Measurements from ENCODE around the gene AKR1C4.
"Not testable (repeated sequence)": the region's sequence is repeated elsewhere in the genome, so short reads cannot be mapped to it uniquely, and the experiment has no call there.

The AKR1C4 gene

DNA sequence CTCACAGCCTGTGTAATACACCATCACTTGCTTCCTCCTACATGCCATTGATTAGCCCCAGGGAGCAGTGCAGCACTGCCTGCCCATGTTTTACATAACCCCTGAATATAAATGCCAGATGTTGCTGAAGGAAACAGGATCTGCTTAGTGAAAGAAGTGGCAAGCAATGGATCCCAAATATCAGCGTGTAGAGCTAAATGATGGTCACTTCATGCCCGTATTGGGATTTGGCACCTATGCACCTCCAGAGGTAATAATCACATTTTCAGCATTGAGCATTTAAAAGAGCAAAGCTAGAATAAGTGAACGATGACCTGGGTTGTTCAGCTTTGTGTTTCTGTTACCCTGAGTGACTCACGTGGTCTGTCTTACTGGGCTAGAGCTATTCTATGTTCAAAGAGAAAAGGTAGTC is at the start of gene AKR1C4:
Gene AKR1C4, plus strand, starts transcription at position 136 of the 412 bp plus-strand sequence. Its CDS starts 31 bp downstream, at position 167.
- no peak for DNase-seq

DNA sequence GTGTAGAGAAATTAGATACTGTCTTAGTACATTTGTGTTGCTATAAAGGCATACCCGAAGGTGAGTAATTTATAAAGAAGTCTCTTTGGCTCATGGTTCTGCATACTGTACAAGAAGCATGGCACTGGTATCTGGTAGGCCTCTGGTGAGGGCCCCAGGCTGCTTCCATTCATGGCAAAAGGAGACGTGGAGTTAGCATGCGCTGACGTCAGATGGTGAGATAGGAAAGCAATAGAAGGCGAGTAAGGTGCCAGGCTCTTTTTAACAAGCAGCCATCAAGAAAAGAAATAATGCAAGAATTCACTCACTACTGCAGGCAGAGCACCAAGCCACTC is 49.8 kb upstream of the AKR1C4 start:
- no peak for DNase-seq

- no peak for DNase-seq
Measured at GRCh38 chr10:5147255-5147980, 49.2 kb upstream of the AKR1C4 start.

- DNase-seq = no peak
Measured at GRCh38 chr10:5147981-5148677, 48.5 kb upstream of the AKR1C4 start.

- no peak for DNase-seq
Measured at GRCh38 chr10:5148678-5149032, 48.0 kb upstream of the AKR1C4 start.

DNA sequence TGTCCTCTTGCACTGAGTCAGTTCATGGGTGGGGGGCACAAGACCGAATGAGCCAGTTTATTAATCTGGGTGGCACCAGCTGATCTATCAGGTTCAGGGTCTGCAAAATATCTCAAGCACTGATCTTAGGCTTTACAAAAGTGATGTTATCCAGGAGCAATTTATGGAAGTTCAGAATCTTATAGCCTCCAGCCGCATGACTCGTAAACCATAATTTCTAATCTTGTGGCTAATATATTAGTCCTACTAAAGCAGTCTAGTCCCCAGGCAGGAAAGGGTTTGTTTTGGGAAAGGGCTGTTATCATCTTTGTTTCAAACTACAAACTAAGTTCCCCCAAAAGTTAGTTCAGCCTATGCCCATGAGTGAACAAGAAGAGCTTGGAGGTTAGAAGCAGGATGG is 45.6 kb upstream of the AKR1C4 start:
- DNase-seq = no peak

GRCh38 chr10:5155951-5156350 is 40.7 kb upstream of the AKR1C4 start:
- DNase-seq = no peak

GRCh38 chr10:5157501-5157900 is 39.1 kb upstream of the AKR1C4 start:
- DNase-seq = no peak

- DNase-seq = no peak
Measured at GRCh38 chr10:5159126-5159525, 37.5 kb upstream of the AKR1C4 start.

DNA sequence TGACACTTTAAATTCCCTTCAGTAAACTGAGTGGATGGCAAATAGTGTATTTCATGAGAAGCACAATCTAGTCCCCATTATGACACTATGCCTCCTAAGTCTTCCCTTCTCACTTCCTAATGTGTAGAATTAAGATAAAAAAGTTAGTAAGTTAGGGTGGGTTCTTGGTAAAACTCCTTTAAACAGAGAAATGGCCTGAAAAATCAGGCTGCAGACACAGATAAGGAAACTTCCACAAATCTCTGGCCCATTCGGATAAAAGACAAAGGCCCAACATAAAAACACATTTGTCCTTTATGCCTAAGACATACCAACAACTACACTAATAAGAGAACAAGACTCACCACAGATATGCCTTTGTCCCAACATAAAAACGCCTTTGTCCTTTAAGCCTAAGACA is 33.1 kb upstream of the AKR1C4 start:
- DNase-seq = no peak

DNA sequence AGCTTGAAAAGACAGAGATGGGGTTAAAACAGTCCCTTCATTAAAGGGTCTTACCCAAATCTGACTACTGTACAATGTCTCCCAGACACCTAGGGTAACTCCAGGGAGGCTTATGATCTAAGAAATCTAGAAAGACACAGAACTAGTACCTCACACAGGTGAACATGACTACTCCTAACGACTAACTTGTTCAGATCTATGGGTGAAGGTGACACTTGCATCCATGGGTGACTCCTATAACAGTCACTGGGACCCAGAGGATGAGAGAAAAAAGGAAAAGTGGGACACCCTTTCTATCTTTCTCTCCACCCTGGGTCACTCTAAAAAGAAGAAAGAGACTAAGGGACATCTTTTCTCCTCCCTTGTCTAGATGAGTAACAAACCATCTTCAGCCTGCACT is 30.9 kb upstream of the AKR1C4 start:
- no peak for DNase-seq

- peak; percentile 55 for DNase-seq
Measured at GRCh38 chr10:5168897-5169420, 27.7 kb upstream of the AKR1C4 start.

DNA sequence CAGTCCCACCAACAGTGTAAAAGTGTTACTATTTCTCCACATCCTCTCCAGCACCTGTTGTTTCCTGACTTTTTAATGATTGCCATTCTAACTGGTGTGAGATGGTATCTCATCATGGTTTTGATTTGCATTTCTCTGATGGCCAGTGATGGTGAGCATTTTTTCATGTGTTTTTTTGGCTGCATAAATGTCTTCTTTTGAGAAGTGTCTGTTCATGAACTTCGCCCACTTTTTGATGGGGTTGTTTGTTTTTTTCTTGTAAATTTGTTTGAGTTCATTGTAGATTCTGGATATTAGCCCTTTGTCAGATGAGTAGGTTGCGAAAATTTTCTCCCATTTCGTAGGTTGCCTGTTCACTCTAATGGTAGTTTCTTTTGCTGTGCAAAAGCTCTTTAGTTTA is 21.1 kb upstream of the AKR1C4 start:
- not testable (repeated sequence) for DNase-seq

- not testable (repeated sequence) for DNase-seq
Measured at GRCh38 chr10:5180503-5180902, 16.1 kb upstream of the AKR1C4 start.

DNA sequence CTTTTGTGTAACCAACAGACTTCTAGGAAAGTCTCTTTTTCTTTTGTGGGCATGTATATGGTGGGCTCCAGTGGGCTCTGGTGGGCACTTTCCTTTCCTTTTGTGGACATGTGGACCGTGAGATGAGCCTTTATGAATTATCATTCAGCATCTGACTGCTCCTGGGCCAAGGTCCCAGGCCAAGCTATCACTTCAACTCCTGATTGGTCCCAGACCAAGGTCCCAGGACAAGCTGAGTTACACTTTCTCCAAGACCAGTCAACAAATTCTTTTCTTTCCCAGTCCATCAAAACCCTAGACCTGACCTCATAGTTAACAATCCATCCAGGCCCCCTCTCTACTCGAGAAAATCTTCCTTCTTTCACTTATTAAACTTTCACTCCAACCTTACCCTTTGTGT is 12.7 kb upstream of the AKR1C4 start:
- DNase-seq = no peak

- DNase-seq = no peak
Measured at GRCh38 chr10:5184987-5185775, 11.5 kb upstream of the AKR1C4 start, which contains the start of gene AKR1C8. AKR1C8 (minus strand) TSS chr10:5185150; CDS start chr10:5185104, 46 bp downstream.

GRCh38 chr10:5187867-5188266 is 8.8 kb upstream of the AKR1C4 start:
- DNase-seq = no peak

DNA sequence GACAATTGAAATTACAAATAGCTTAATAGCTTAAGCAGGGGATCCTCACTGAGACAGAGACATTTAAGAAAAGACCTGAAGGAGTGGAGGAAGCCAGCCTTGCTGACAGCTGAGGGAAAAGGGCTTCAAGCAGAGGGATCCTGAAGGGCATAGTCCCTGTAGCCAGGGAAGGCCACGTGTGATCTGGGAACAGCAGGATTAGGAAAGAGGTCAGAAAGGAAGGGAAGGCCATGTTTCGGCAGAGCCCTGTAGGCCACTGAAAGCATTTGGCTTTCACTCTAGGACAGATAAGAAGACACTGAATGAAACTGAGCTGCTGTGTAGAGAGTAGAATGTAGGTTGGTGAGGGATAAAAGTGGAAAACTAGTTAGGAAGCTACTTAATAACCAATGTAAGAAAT is 8.3 kb upstream of the AKR1C4 start:
- no peak for DNase-seq

GRCh38 chr10:5194431-5194830 is 2.2 kb upstream of the AKR1C4 start:
- no peak for DNase-seq

GRCh38 chr10:5195727-5196374 is 786 bp upstream of the AKR1C4 start:
- DNase-seq = no peak

GRCh38 chr10:5198386-5198785 is 1.7 kb downstream of the AKR1C4 start:
- no peak for DNase-seq

DNA sequence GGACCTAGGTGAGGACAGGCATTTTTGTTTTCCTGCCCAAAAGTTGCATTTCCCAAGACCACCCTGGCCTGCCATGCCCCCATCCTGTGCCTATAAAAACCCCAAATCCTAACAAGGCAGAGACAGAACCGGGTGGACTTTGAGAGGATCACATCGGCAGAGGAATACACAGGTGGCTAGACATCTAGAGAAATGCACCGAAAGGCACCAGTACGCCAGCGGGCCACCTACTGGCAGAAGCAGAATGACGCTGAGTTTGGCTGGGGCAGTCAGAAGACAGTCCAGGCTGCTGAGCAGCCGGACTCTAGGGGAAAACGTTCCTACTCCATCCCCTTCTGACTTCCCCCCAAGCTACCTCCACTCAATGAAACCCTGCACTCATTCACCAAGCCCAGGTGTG is 2.8 kb downstream of the AKR1C4 start:
- DNase-seq = peak; percentile 3

DNA sequence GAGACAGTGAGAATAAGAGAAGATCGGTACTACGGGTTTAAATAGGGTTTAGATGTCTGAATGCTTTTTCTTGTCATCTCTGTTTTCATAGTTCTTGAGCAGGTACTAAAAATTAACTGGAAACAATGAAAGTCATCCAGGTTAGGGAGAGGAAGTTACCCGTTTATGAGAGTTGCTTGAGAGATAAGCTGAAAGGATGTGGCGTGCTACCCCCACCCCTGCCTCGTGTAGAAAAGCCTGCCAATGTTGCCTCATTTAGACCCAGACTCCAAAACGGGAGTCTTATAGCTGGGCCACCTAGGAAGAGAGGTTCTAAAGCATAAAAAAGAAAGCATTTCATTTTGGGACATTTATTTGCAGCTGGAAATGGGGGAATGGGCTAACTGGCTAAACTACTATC is 10.2 kb downstream of the AKR1C4 start:
- no peak for DNase-seq
